GM19463 (cell line): ENCODE results near the gene PSEN1.
A peak's percentile ranks its signal among the peaks of the same experiment; 100 is the strongest.

Source experiments
- ATAC-seq: cut with Tn5 transposase; IDR thresholded peaks from one replicate; pipeline ENCODE4 v1.9.1; 2021; ENCODE audit warnings: mild to moderate bottlenecking, moderate library complexity; ENCODE audit not compliant: unreplicated experiment

Gene PSEN1

GRCh38 chr14:73211251-73212040 lies 75.1 kb downstream of the PSEN1 start:
- no peak for ATAC-seq

- no peak for ATAC-seq
Measured at GRCh38 chr14:73216030-73216429, 79.7 kb downstream of the PSEN1 start.

GRCh38 chr14:73217411-73217810 lies 81.1 kb downstream of the PSEN1 start:
- no peak for ATAC-seq

- no peak for ATAC-seq
Measured at GRCh38 chr14:73220061-73220460, 83.8 kb downstream of the PSEN1 start.

- no peak for ATAC-seq
Measured at GRCh38 chr14:73220634-73221033, 84.3 kb downstream of the PSEN1 start.

- no peak for ATAC-seq
Measured at GRCh38 chr14:73221945-73222344, 85.6 kb downstream of the PSEN1 start.

GRCh38 chr14:73223049-73223448 lies 86.7 kb downstream of the PSEN1 start:
- no peak for ATAC-seq

- no peak for ATAC-seq
Measured at GRCh38 chr14:73225496-73225895, 89.2 kb downstream of the PSEN1 start.

GRCh38 chr14:73227812-73228781 lies 91.8 kb downstream of the PSEN1 start:
- ATAC-seq: peak; percentile 53

- no peak for ATAC-seq
Measured at GRCh38 chr14:73230051-73230450, 93.7 kb downstream of the PSEN1 start.

- ATAC-seq: no peak
Measured at GRCh38 chr14:73231981-73232851, 95.9 kb downstream of the PSEN1 start.

- no peak for ATAC-seq
Measured at GRCh38 chr14:73232984-73233383, 96.7 kb downstream of the PSEN1 start.

GRCh38 chr14:73233564-73233963 lies 97.3 kb downstream of the PSEN1 start:
- ATAC-seq: no peak

GRCh38 chr14:73234029-73234428 lies 97.7 kb downstream of the PSEN1 start:
- ATAC-seq: no peak

GRCh38 chr14:73234586-73235394 lies 98.5 kb downstream of the PSEN1 start:
- ATAC-seq: no peak

GRCh38 chr14:73235531-73236155 lies 99.3 kb downstream of the PSEN1 start:
- ATAC-seq: no peak

GRCh38 chr14:73236157-73236556 lies 99.8 kb downstream of the PSEN1 start:
- ATAC-seq: no peak

- ATAC-seq: no peak
Measured at GRCh38 chr14:73236752-73237218, 100.5 kb downstream of the PSEN1 start.

- ATAC-seq: no peak
Measured at GRCh38 chr14:73237219-73237785, 101.0 kb downstream of the PSEN1 start, which contains the start of gene PAPLN. PAPLN (plus strand) TSS chr14:73237506; CDS start chr14:73239779, 2,273 bp downstream.
